Kidney tubule cell (primary cell): ENCODE data around the gene COL26A1.
"Not testable (repeated sequence)": the region's sequence is repeated elsewhere in the genome, so short reads cannot be mapped to it uniquely, and the experiment has no call there.

Source experiments
- DNase-seq: peaks from one replicate; pipeline ENCODE4 v3.0.0-alpha.2; 2018; ENCODE audit warnings: low spot score

COL26A1 gene

GRCh38 chr7:101496017-101496416 is 133.3 kb downstream of the COL26A1 start:
- DNase-seq: no peak

GRCh38 chr7:101501351-101501750 is 138.7 kb downstream of the COL26A1 start:
- DNase-seq: no peak

GRCh38 chr7:101502466-101503098 is 139.9 kb downstream of the COL26A1 start:
- no peak for DNase-seq

GRCh38 chr7:101505510-101505909 is 142.8 kb downstream of the COL26A1 start:
- DNase-seq: not testable (repeated sequence)

GRCh38 chr7:101506531-101506930 is 143.9 kb downstream of the COL26A1 start:
- DNase-seq: peak; percentile 32

GRCh38 chr7:101507327-101507726 is 144.7 kb downstream of the COL26A1 start:
- DNase-seq: no peak

GRCh38 chr7:101507791-101508252 is 145.1 kb downstream of the COL26A1 start:
- DNase-seq: peak; percentile 72

- no peak for DNase-seq
These were observed 147.6 kb downstream of the COL26A1 start for GRCh38 chr7:101510297-101510696.

- no peak for DNase-seq
These were observed 149.3 kb downstream of the COL26A1 start for GRCh38 chr7:101511965-101512364.

- no peak for DNase-seq
These were observed 154.2 kb downstream of the COL26A1 start for GRCh38 chr7:101516851-101517250.

GRCh38 chr7:101517304-101517703 is 154.6 kb downstream of the COL26A1 start:
- no peak for DNase-seq

GRCh38 chr7:101518336-101518735 is 155.7 kb downstream of the COL26A1 start:
- no peak for DNase-seq

- no peak for DNase-seq
These were observed 156.8 kb downstream of the COL26A1 start for GRCh38 chr7:101519324-101520023.

GRCh38 chr7:101521430-101521925 is 158.8 kb downstream of the COL26A1 start:
- no peak for DNase-seq

GRCh38 chr7:101522021-101522420 is 159.3 kb downstream of the COL26A1 start:
- no peak for DNase-seq

- DNase-seq: no peak
These were observed 165.4 kb downstream of the COL26A1 start for GRCh38 chr7:101527844-101528667.

- no peak for DNase-seq
These were observed 166.9 kb downstream of the COL26A1 start for GRCh38 chr7:101529560-101529959.

- no peak for DNase-seq
These were observed 169.2 kb downstream of the COL26A1 start for GRCh38 chr7:101531726-101532357.

- no peak for DNase-seq
These were observed 169.9 kb downstream of the COL26A1 start for GRCh38 chr7:101532400-101533102.

GRCh38 chr7:101533103-101533465 is 170.4 kb downstream of the COL26A1 start:
- DNase-seq: no peak

- no peak for DNase-seq
These were observed 171.5 kb downstream of the COL26A1 start for GRCh38 chr7:101534015-101534803.
